ENCODE data around the gene MNAT1.

The MNAT1 gene

GRCh38 chr14:60968099-60968498 is 233.5 kb downstream of the MNAT1 start:
- Histone ChIP-seq H2AFZ (ENCODE audit: low read depth, low read length) (no peak overlapping the region), H3K27ac (ENCODE audit: low read length) (no peak overlapping the region), H3K4me3 (ENCODE audit: low read depth in 1 of 2, low read length in 2 of 2) (no peak overlapping the region), H4K20me1 (ENCODE audit: insufficient read depth, low read length) (no peaks in the 10 kb centered on the region), H3K79me2 (ENCODE audit: insufficient read depth, low read length) (no peaks in the 10 kb centered on the region), H3K27me3 (ENCODE audit: insufficient read depth, low read length, poor library complexity) (no peaks in the 10 kb centered on the region), H3K9me3 (ENCODE audit: insufficient read depth, low read length, severe bottlenecking) (no peaks in the 10 kb centered on the region), H3K36me3 (ENCODE audit: insufficient read depth, low read length) (no peaks in the 10 kb centered on the region; the same call in 1 of the 2 replicates), H3K4me2 (ENCODE audit: insufficient read depth, low read length) (no peak overlapping the region), H3K4me1 (ENCODE audit: insufficient read depth, low read length) (no peaks in the 10 kb centered on the region), H3K9ac (ENCODE audit: low read depth, low read length) (no peak overlapping the region)
- TF ChIP-seq EZH2 (IDR thresholded peaks at IDR 0.05; ENCODE audit: borderline replicate concordance, low read depth, low read length, severe bottlenecking) (no peak), CTCF (IDR thresholded peaks at IDR 0.05; ENCODE audit: borderline replicate concordance, extremely low read depth, low read length, poor library complexity, severe bottlenecking) (no peak)
- ATAC-seq (ENCODE audit: insufficient read depth, low read depth) (no peak), DNase-seq (no peak)

GRCh38 chr14:60968671-60969070 is 234.1 kb downstream of the MNAT1 start:
- no peak for TF ChIP-seq CTCF (IDR thresholded peaks at IDR 0.05; ENCODE audit: borderline replicate concordance, extremely low read depth, low read length, poor library complexity, severe bottlenecking)
- no peak for TF ChIP-seq EZH2 (IDR thresholded peaks at IDR 0.05; ENCODE audit: borderline replicate concordance, low read depth, low read length, severe bottlenecking)
- Histone ChIP-seq H2AFZ (ENCODE audit: low read depth, low read length) (no peak overlapping the region), H3K27me3 (ENCODE audit: insufficient read depth, low read length, poor library complexity) (no peaks in the 10 kb centered on the region), H3K79me2 (ENCODE audit: insufficient read depth, low read length) (no peaks in the 10 kb centered on the region), H3K9me3 (ENCODE audit: insufficient read depth, low read length, severe bottlenecking) (no peaks in the 10 kb centered on the region), H3K36me3 (ENCODE audit: insufficient read depth, low read length) (no peaks in the 10 kb centered on the region; the same call in 1 of the 2 replicates), H3K27ac (ENCODE audit: low read length) (no peak overlapping the region), H3K4me2 (ENCODE audit: insufficient read depth, low read length) (no peak overlapping the region), H3K4me3 (ENCODE audit: low read depth in 1 of 2, low read length in 2 of 2) (no peak overlapping the region), H3K4me1 (ENCODE audit: insufficient read depth, low read length) (no peaks in the 10 kb centered on the region), H3K9ac (ENCODE audit: low read depth, low read length) (no peak overlapping the region), H4K20me1 (ENCODE audit: insufficient read depth, low read length) (no peaks in the 10 kb centered on the region)
- ATAC-seq (ENCODE audit: insufficient read depth, low read depth) (no peak), DNase-seq (no peak)

GRCh38 chr14:60970146-60970545 is 235.6 kb downstream of the MNAT1 start:
- Histone ChIP-seq H4K20me1 (ENCODE audit: insufficient read depth, low read length) (no peaks in the 10 kb centered on the region), H3K9me3 (ENCODE audit: insufficient read depth, low read length, severe bottlenecking) (no peaks in the 10 kb centered on the region), H3K9ac (ENCODE audit: low read depth, low read length) (no peak overlapping the region), H3K4me2 (ENCODE audit: insufficient read depth, low read length) (no peak overlapping the region), H2AFZ (ENCODE audit: low read depth, low read length) (no peak overlapping the region), H3K4me1 (ENCODE audit: insufficient read depth, low read length) (no peaks in the 10 kb centered on the region), H3K4me3 (ENCODE audit: low read depth in 1 of 2, low read length in 2 of 2) (no peak overlapping the region), H3K79me2 (ENCODE audit: insufficient read depth, low read length) (no peaks in the 10 kb centered on the region), H3K27me3 (ENCODE audit: insufficient read depth, low read length, poor library complexity) (no peaks in the 10 kb centered on the region), H3K27ac (ENCODE audit: low read length) (no peak overlapping the region), H3K36me3 (ENCODE audit: insufficient read depth, low read length) (peaks cover 3% of the 10 kb centered on the region; the same call in 1 of the 2 replicates)
- TF ChIP-seq EZH2 (IDR thresholded peaks at IDR 0.05; ENCODE audit: borderline replicate concordance, low read depth, low read length, severe bottlenecking) (no peak), CTCF (IDR thresholded peaks at IDR 0.05; ENCODE audit: borderline replicate concordance, extremely low read depth, low read length, poor library complexity, severe bottlenecking) (no peak)
- ATAC-seq (ENCODE audit: insufficient read depth, low read depth) (no peak), DNase-seq (no peak)

- H2AFZ ChIP-seq (ENCODE audit: low read depth, low read length), result no peak overlapping the region
- TF ChIP-seq EZH2 (IDR thresholded peaks at IDR 0.05; ENCODE audit: borderline replicate concordance, low read depth, low read length, severe bottlenecking), result no peak
- no peak for TF ChIP-seq CTCF (IDR thresholded peaks at IDR 0.05; ENCODE audit: borderline replicate concordance, extremely low read depth, low read length, poor library complexity, severe bottlenecking)
- H3K79me2 ChIP-seq (ENCODE audit: insufficient read depth, low read length), result no peaks in the 10 kb centered on the region
- no peak overlapping the region for H3K4me2 ChIP-seq (ENCODE audit: insufficient read depth, low read length)
- ATAC-seq (ENCODE audit: insufficient read depth, low read depth) (no peak), DNase-seq (no peak)
- no peak overlapping the region for H3K4me3 ChIP-seq (ENCODE audit: low read depth in 1 of 2, low read length in 2 of 2)
- H4K20me1 ChIP-seq (ENCODE audit: insufficient read depth, low read length), result no peaks in the 10 kb centered on the region
- H3K4me1 ChIP-seq (ENCODE audit: insufficient read depth, low read length), result no peaks in the 10 kb centered on the region
- no peaks in the 10 kb centered on the region for H3K27me3 ChIP-seq (ENCODE audit: insufficient read depth, low read length, poor library complexity)
- no peak overlapping the region for H3K27ac ChIP-seq (ENCODE audit: low read length)
- H3K36me3 ChIP-seq (ENCODE audit: insufficient read depth, low read length), result peaks cover 12% of the 10 kb centered on the region; the same call in 1 of the 2 replicates
- H3K9ac ChIP-seq (ENCODE audit: low read depth, low read length), result no peak overlapping the region
- H3K9me3 ChIP-seq (ENCODE audit: insufficient read depth, low read length, severe bottlenecking), result no peaks in the 10 kb centered on the region
Measured at GRCh38 chr14:60971271-60971670, 236.7 kb downstream of the MNAT1 start.
